HUES6 (cell line): ENCODE results near the gene TUBE1.
"Not testable (repeated sequence)": the region's sequence is repeated elsewhere in the genome, so short reads cannot be mapped to it uniquely, and the experiment has no call there.

Source experiments
- H3K27ac ChIP-seq: 2 replicates; pipeline ENCODE4 v1.7.0; 2013; ENCODE audit warnings: low read depth, mild to moderate bottlenecking, low read length, inconsistent platforms
- H3K27me3 ChIP-seq: 2 replicates; pipeline ENCODE4 v1.6.1; 2013; ENCODE audit warnings: low read length; ENCODE audit not compliant: control insufficient read depth, insufficient read depth
- H3K36me3 ChIP-seq: 2 replicates; pipeline ENCODE4 v1.6.1; 2013; ENCODE audit warnings: low read length; ENCODE audit not compliant: control insufficient read depth, insufficient read depth
- H3K4me1 ChIP-seq: 2 replicates; pipeline ENCODE4 v1.6.1; 2013; ENCODE audit warnings: low read length; ENCODE audit not compliant: control insufficient read depth, insufficient read depth
- H3K4me3 ChIP-seq: 2 replicates; pipeline ENCODE4 v1.5.1; 2013; ENCODE audit warnings: low read depth, low read length
- H3K9ac ChIP-seq: one replicate; pipeline ENCODE4 v1.6.1; 2013; ENCODE audit warnings: mild to moderate bottlenecking, low read length
- H3K9me3 ChIP-seq: 2 replicates; pipeline ENCODE4 v1.6.1; 2013; ENCODE audit warnings: low read depth, low read length; ENCODE audit not compliant: control insufficient read depth, insufficient read depth

The TUBE1 gene

DNA sequence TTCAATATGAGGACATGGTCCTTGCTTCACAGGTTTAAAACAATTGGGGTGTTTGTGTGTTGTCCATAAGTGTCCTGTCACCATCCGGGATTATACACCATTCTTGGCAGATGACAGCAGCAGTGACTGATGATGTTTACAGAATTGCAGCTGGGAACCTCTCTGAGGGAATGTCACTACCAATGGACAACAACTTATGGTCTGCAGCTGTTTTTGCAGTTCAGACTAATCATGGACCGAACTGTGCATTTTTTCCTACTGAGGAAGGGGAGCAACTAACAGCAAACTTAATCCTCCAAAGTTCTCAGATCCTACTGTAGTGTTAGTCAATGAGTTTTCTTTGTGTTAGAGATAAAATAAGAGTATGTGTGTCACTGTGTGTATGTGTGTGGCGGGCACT, 26.1 kb upstream of the TUBE1 start:
- Histone ChIP-seq H3K9me3 (no peaks in the 10 kb centered on the region), H3K4me1 (no peaks in the 10 kb centered on the region), H3K27me3 (no peaks in the 10 kb centered on the region), H3K9ac (no peak overlapping the region), H3K27ac (no peak overlapping the region), H3K36me3 (no peaks in the 10 kb centered on the region), H3K4me3 (no peak overlapping the region)

DNA sequence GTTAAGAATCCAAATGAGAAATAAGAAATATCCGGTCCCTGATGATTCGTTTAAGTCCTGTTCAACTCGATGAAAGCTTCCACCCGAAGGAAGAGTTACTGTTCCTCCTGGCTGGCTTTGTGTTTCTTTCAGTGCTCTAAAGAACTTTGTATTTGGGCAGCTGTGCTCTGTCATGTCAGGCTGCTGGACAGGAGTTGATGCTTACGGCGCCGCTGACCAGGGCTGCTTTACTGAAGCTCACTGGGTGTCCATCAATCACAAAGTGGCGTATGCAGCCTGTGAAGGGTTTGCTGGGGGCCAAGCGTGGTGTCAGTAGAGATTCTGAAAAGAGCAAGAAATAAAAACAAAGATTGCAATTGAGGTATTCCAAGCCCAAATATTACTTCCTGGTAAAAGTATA, 22.0 kb upstream of the TUBE1 start:
- H3K36me3 ChIP-seq: no peaks in the 10 kb centered on the region
- H3K4me3 ChIP-seq: no peak overlapping the region
- H3K9me3 ChIP-seq: 0 out of 2 replicates have a peak, but pooled peaks cover 3% of the 10 kb centered on the region
- H3K4me1 ChIP-seq: no peaks in the 10 kb centered on the region
- H3K9ac ChIP-seq: no peak overlapping the region
- no peaks in the 10 kb centered on the region for H3K27me3 ChIP-seq
- no peak overlapping the region for H3K27ac ChIP-seq

DNA sequence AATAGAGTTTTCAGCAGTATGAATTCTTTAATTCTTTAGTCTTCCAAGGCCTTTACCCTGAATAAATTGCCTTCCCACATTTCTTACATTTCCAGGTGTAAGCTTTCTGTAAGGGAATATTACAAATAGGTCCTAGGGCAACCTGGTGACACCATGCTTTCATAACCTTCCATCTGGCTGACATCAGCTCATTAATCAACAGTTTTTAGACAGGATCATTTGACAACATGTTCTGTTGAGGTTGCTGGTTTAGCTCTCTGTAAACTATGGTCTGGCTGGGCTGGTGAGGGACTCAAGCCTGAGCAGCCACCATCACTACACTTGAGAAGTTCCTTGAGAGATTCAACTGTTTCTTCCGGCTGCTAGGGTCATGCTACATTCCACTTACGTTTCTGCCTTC, 19.3 kb upstream of the TUBE1 start:
- Histone ChIP-seq H3K9me3 (0 out of 2 replicates have a peak, but pooled peaks cover 3% of the 10 kb centered on the region), H3K9ac (no peak overlapping the region), H3K36me3 (no peaks in the 10 kb centered on the region), H3K4me1 (0 out of 2 replicates have a peak, but pooled peaks cover 4% of the 10 kb centered on the region), H3K27ac (no peak overlapping the region), H3K27me3 (no peaks in the 10 kb centered on the region), H3K4me3 (no peak overlapping the region)

DNA sequence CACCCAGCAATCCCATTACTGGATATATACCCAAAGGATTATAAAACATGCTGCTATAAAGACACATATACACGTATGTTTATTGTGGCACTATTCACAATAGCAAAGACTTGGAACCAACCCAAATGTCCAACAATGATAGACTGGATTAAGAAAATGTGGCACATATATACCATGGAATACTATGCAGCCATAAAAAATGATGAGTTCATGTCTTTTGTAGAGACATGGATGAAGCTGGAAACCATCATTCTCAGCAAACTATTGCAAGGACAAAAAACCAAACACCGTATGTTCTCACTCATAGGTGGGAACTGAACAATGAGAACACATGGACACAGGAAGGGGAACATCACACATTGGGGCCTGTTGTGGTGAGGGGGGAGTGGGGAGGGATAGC, 18.7 kb upstream of the TUBE1 start:
- not testable (repeated sequence) for H3K36me3 ChIP-seq, H3K9ac ChIP-seq, H3K27ac ChIP-seq, H3K27me3 ChIP-seq, H3K9me3 ChIP-seq, H3K4me1 ChIP-seq, H3K4me3 ChIP-seq

DNA sequence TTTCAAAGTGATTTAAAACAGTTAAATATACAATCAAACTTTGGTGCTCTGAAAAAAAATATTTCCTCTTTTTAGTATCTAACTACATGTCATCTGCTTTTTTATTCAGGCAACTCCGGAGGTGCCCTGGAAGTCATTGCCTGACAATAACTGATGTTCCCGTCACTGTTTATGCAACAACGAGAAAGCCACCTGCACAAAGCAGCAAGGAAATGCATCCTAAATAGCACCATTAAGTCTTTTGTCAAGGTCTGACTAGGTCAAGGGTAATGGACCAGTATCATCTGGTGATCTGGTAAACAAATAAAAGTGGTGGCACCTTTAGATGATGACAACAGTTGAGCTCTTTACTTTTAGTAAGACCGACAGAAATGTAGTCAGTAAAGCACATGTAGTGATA, 13.3 kb upstream of the TUBE1 start:
- Histone ChIP-seq H3K4me1 (peaks cover 29% of the 10 kb centered on the region), H3K27ac (peak overlapping the region; percentile 63; the same call in 1 of the 2 replicates), H3K36me3 (no peaks in the 10 kb centered on the region), H3K9ac (no peak overlapping the region), H3K4me3 (peak overlapping the region; percentile 16; the same call in 1 of the 2 replicates), H3K27me3 (no peaks in the 10 kb centered on the region), H3K9me3 (0 out of 2 replicates have a peak, but pooled peaks cover 3% of the 10 kb centered on the region)

DNA sequence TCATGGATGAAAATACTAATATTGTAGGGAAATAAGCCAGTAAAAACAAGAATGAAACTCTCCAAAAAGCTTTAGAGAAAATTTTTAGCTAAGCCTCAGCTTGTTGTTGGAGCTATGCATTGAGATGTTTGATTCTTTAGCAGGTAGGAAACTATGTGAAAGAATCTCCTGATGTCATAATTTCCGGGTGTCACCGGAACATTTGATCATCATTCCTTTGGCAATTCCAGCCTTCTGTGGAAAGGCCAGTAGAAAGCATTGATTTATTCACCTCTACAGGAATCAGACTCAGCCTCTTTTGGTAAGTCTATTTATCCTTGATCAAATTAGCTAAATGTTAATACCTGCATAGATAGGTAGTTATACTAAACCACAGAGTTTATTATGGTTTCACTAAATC, 9.6 kb upstream of the TUBE1 start:
- Histone ChIP-seq H3K36me3 (no peaks in the 10 kb centered on the region), H3K27ac (no peak overlapping the region), H3K27me3 (no peaks in the 10 kb centered on the region), H3K9me3 (no peaks in the 10 kb centered on the region), H3K4me3 (no peak overlapping the region), H3K9ac (no peak overlapping the region), H3K4me1 (peaks cover 28% of the 10 kb centered on the region)

DNA sequence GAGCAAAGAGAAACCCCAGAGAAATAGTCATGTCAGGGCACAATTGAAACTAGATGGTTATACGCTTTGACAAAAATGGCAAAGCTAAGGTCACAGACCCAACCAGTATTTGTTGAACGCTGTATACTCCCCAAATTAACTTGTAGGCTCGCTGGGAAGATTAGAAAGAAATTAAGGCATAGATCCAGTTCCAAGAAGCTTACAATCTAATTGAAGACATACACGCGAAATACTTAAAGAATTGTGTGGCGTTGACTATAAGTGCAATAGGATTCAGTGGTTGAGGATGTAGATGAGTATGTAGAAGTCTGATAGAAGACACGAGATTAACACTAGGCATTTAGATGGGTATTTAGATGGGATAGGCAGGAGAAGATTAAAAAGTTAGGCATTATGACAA, 634 bp upstream of the TUBE1 start:
- Histone ChIP-seq H3K9ac (peak overlapping the region; percentile 57), H3K9me3 (no peaks in the 10 kb centered on the region), H3K27me3 (peaks cover 5% of the 10 kb centered on the region; the same call in 1 of the 2 replicates), H3K4me1 (no peaks in the 10 kb centered on the region), H3K4me3 (peak overlapping the region; percentile 94), H3K27ac (no peak overlapping the region), H3K36me3 (peaks cover 18% of the 10 kb centered on the region; the same call in 1 of the 2 replicates)

DNA sequence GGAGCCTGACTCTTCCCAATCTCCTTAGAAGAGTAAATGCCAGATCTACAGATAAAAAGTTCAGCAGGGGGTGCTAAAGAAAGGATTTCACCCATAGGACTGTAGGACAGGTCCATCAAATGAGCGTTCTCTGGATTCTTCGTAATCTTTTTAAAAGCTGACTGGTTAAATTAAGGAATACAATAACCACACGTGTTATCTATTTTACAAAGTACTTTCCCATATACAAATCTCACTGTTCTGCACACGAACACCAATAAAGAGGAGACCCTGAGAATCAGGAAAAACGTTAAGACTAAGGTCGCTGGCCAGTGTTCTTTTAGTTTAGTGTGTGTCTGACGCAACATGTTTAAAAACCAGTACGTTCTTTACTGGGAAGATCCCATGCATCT, 542 bp downstream of the TUBE1 start:
- Histone ChIP-seq H3K4me1 (no peaks in the 10 kb centered on the region), H3K27ac (peak overlapping the region; percentile 10; the same call in 1 of the 2 replicates), H3K27me3 (peaks cover 5% of the 10 kb centered on the region; the same call in 1 of the 2 replicates), H3K36me3 (peaks cover 24% of the 10 kb centered on the region; the same call in 1 of the 2 replicates), H3K9me3 (no peaks in the 10 kb centered on the region), H3K4me3 (peak overlapping the region; percentile 94), H3K9ac (peak overlapping the region; percentile 77)

DNA sequence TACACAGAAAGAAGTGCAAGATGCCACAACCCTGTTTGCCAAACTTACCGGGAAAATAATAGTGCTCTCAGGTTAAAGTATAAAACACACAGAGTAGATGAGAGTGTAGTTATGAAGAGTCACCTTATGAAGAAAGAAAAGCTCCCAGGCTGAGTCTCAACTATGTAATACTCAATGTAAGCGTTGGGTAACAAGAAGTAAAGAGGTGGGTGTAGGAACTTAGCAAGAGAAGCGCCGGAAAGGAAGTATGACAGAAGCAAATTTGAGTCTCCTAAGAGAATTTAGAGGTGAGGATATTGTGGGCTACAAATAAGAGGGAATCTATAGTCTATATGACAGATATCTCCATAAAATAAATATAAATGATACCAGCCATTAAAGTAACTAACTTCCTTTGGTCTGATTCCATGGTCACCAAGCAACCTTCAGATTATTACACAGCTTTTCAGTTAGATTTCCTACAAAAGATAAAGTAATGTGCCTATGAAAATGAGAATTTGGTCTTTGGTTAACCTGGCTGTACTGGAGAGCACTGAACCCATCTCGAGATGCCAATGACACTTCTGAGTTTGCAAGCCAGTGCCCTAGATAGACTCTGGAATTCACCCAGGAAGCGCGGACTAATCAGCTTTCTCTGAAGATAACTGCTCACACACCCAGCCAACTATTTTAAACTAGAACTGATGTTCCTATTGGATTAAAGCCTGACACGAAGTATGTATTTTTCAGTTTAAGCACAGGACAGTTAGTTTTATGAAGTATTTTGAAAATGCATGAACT, 1.8 kb downstream of the TUBE1 start:
- Histone ChIP-seq H3K27ac (no peak overlapping the region), H3K4me1 (no peaks in the 10 kb centered on the region), H3K9ac (no peak overlapping the region), H3K4me3 (no peak overlapping the region), H3K36me3 (peaks cover 26% of the 10 kb centered on the region; the same call in 1 of the 2 replicates), H3K27me3 (peaks cover 5% of the 10 kb centered on the region; the same call in 1 of the 2 replicates), H3K9me3 (no peaks in the 10 kb centered on the region)

DNA sequence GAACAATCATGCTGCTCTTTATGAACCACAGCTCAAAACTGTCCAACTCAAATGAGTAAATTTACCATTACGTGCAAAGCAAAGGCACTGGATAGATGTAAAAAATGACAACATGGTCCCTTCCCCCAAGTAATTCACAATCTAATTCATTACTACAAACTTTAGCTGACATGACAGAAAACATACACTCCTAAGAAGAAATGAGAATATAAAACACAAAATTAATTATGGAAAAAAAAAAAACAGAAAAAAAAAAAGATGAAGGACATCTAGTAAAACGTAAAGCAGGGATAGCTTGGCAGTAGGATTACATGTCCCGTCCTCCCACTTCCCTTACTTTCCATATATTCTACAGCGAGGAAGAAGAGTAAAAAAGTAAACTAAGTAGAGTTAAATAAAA, 5.7 kb downstream of the TUBE1 start:
- H3K27ac ChIP-seq: no peak overlapping the region
- H3K4me3 ChIP-seq: no peak overlapping the region
- no peak overlapping the region for H3K9ac ChIP-seq
- no peaks in the 10 kb centered on the region for H3K4me1 ChIP-seq
- H3K36me3 ChIP-seq: peaks cover 58% of the 10 kb centered on the region
- H3K9me3 ChIP-seq: no peaks in the 10 kb centered on the region
- H3K27me3 ChIP-seq: no peaks in the 10 kb centered on the region

DNA sequence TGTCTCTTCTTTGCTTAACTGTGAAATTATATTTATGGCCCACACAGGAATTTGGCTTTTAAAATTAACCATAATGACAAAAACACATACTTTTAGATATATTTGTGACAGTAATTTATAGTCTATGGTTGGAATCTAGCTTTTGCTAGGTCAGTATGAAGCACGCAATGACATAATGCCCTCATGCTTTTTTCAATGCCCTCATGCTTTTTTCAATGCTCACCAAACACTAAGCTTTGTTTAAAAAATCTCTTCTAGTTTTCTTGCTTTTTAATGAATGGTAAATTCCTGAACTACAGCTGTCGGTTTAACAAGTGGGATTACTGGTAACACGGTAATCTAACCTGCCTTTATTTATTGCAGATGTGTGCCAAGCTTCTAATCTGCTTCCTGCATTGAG, 20.7 kb downstream of the TUBE1 start:
- Histone ChIP-seq H3K4me1 (no peaks in the 10 kb centered on the region), H3K4me3 (no peak overlapping the region), H3K27me3 (no peaks in the 10 kb centered on the region), H3K9me3 (no peaks in the 10 kb centered on the region), H3K9ac (no peak overlapping the region), H3K27ac (no peak overlapping the region), H3K36me3 (peaks cover 13% of the 10 kb centered on the region)
